MM.1S (cell line): ENCODE data around the gene TTC22.

Source experiments
- CTCF ChIP-seq: fragments of 300-600 bp; sonication (generic); IDR thresholded peaks from 2 replicates; pipeline ENCODE4 v1.5.1; 2016; ENCODE audit warnings: antibody characterized with exemption, low read length, mixed read lengths
- EZH2 ChIP-seq: fragments of 300-600 bp; sonication (generic); optimal IDR thresholded peaks from 2 replicates; pipeline ENCODE3; 2017; ENCODE audit warnings: low read depth, mild to moderate bottlenecking, antibody characterized with exemption, low read length, mixed read lengths

- no peak for TF ChIP-seq CTCF
- TF ChIP-seq EZH2 = no peak
Observed at GRCh38 chr1:54816951-54817350, 15.8 kb upstream of the TTC22 start.
